HG03139 (cell line): Measurements from ENCODE around the gene BICC1.

Source experiments
- ATAC-seq: cut with Tn5 transposase; IDR thresholded peaks from one replicate; pipeline ENCODE4 v1.9.1; 2021; ENCODE audit not compliant: unreplicated experiment

Gene BICC1

GRCh38 chr10:58807629-58808022 lies 295.0 kb downstream of the BICC1 start:
- ATAC-seq: no peak

GRCh38 chr10:58810751-58811150 lies 298.1 kb downstream of the BICC1 start:
- no peak for ATAC-seq

GRCh38 chr10:58813573-58813972 lies 300.9 kb downstream of the BICC1 start:
- ATAC-seq: no peak

GRCh38 chr10:58817201-58817846 lies 304.7 kb downstream of the BICC1 start:
- no peak for ATAC-seq

- ATAC-seq: no peak
Observed at GRCh38 chr10:58818900-58819299, 306.2 kb downstream of the BICC1 start.

- no peak for ATAC-seq
Observed at GRCh38 chr10:58820386-58820785, 307.7 kb downstream of the BICC1 start.

- ATAC-seq: no peak
Observed at GRCh38 chr10:58820861-58821751, 308.4 kb downstream of the BICC1 start.

GRCh38 chr10:58821752-58822056 lies 309.0 kb downstream of the BICC1 start:
- no peak for ATAC-seq

GRCh38 chr10:58823983-58824382 lies 311.3 kb downstream of the BICC1 start:
- ATAC-seq: no peak

GRCh38 chr10:58824396-58824795 lies 311.7 kb downstream of the BICC1 start:
- ATAC-seq: no peak

GRCh38 chr10:58826694-58827093 lies 314.0 kb downstream of the BICC1 start:
- ATAC-seq: no peak

GRCh38 chr10:58827381-58827780 lies 314.7 kb downstream of the BICC1 start:
- ATAC-seq: no peak

- ATAC-seq: no peak
Observed at GRCh38 chr10:58829839-58830238, 317.2 kb downstream of the BICC1 start.

- ATAC-seq: no peak
Observed at GRCh38 chr10:58830697-58831096, 318.0 kb downstream of the BICC1 start.

- ATAC-seq: no peak
Observed at GRCh38 chr10:58833771-58834561, 321.3 kb downstream of the BICC1 start.

- ATAC-seq: no peak
Observed at GRCh38 chr10:58836176-58836700, 323.6 kb downstream of the BICC1 start.

- ATAC-seq: no peak
Observed at GRCh38 chr10:58836991-58837575, 324.4 kb downstream of the BICC1 start.

- no peak for ATAC-seq
Observed at GRCh38 chr10:58837826-58838225, 325.2 kb downstream of the BICC1 start.

- no peak for ATAC-seq
Observed at GRCh38 chr10:58838561-58839208, 326.0 kb downstream of the BICC1 start.

- no peak for ATAC-seq
Observed at GRCh38 chr10:58839771-58840170, 327.1 kb downstream of the BICC1 start.
